Erythroblast (primary cell): ENCODE results near the gene PTGFRN.
"Not testable (repeated sequence)": the region's sequence is repeated elsewhere in the genome, so short reads cannot be mapped to it uniquely, and the experiment has no call there.

ENCODE experiments used
- GATA1 ChIP-seq: IDR thresholded peaks from 2 replicates; pipeline ENCODE4 v1.6.1; 2011; ENCODE audit warnings: low read depth, mild to moderate bottlenecking, control low read depth, low read length, moderate library complexity
- POLR2A ChIP-seq: IDR thresholded peaks from 2 replicates; pipeline ENCODE4 v1.6.1; 2011; ENCODE audit warnings: mild to moderate bottlenecking, low read length

- not testable (repeated sequence) for TF ChIP-seq POLR2A, GATA1
Observed at GRCh38 chr1:116863031-116863430, 46.7 kb upstream of the PTGFRN start.
